K562 (cell line): ENCODE measurements around the gene TRIO. TPM values are rescaled to one million over a fixed set of nuclear protein-coding genes. Genes with fewer than 3 reads are reported as not detected.
A peak's percentile ranks its signal among the peaks of the same experiment; 100 is the strongest.

Experiments
- ATAC-seq: fragments of 200-7000 bp; cut with Tn5 transposase; 3 replicates; pipeline ENCODE4 v1.9.1; 2020; ENCODE audit warnings: moderate library complexity
- BruUV-seq: library from RNA; stranded (reverse); fragments of 400-500 nt; replicated peaks from 2 replicates; lab custom pipeline; 2021; lab: Mats Ljungman, UMichigan
- CTCF ChIA-PET: fragments of 300-600 bp; formaldehyde crosslinking; extraction: SDS; loops from one replicate; lab custom pipeline; 2021; ENCODE audit warnings: low intra/inter-chr PET ratio; lab: Yijun Ruan, JAX
- POLR2A ChIA-PET: fragments of 300-600, 350-650 bp; sonication (Branson Sonifier 250); formaldehyde crosslinking; extraction: SDS; loops from one replicate; lab custom pipeline; 2021; ENCODE audit warnings: antibody characterized with exemption, inconsistent platforms; lab: Yijun Ruan, JAX
- DNase-seq, 4 experiments: peaks; one replicate each; pipeline versions ENCODE4 v3.0.0 to v3.0.0-alpha.2; 2011 to 2018; ENCODE audit warnings: low spot score in 3 of 4, mixed read lengths in 3 of 4; ENCODE audit errors: extremely low read depth in 1 of 4
- FAIRE-seq: peaks from 2 replicates; lab custom pipeline; 2011; peaks lifted over from hg19 to GRCh38; lab: Jason Lieb, UNC
- H2AFZ ChIP-seq: 2 replicates; pipeline ENCODE4 v1.6.0; 2011; ENCODE audit warnings: low read depth, low read length, control low read depth, inconsistent platforms
- H3K27ac ChIP-seq: fragments of 200-600 bp; 3 replicates; pipeline ENCODE4 v1.8.0; 2011; ENCODE audit warnings: low read depth, mild to moderate bottlenecking, control low read depth, inconsistent platforms, low read length, moderate library complexity, mixed read lengths; ENCODE audit errors: extremely low read depth
- H3K27me3 ChIP-seq, 2 experiments: fragments of 300-600 bp in 1 of 2; 2 replicates in 1 of 2; 3 replicates in 1 of 2; pipeline versions ENCODE4 v1.6.0 to v1.8.0; 2011; ENCODE audit warnings: inconsistent platforms in 2 of 2, low read length in 2 of 2, mild to moderate bottlenecking in 1 of 2, mixed read lengths in 1 of 2, moderate library complexity in 1 of 2; ENCODE audit not compliant: control insufficient read depth in 2 of 2, insufficient read depth in 2 of 2
- H3K36me3 ChIP-seq: fragments of 300-600 bp; 3 replicates; pipeline ENCODE4 v1.8.0; 2011; ENCODE audit warnings: mild to moderate bottlenecking, low read length, inconsistent platforms; ENCODE audit not compliant: control insufficient read depth, insufficient read depth
- H3K4me1 ChIP-seq, 2 experiments: fragments of 200-600 bp in 1 of 2; replicated peaks in 1 of 2; 2 replicates in 1 of 2; 3 replicates in 1 of 2; pipeline versions ENCODE4 v1.5.1 to v1.8.0; 2011; ENCODE audit warnings: inconsistent platforms in 2 of 2, low read length in 2 of 2, mild to moderate bottlenecking in 1 of 2, mixed read lengths in 1 of 2, moderate library complexity in 1 of 2; ENCODE audit not compliant: control insufficient read depth in 2 of 2, insufficient read depth in 2 of 2
- H3K4me2 ChIP-seq: 2 replicates; pipeline ENCODE4 v1.6.1; 2011; ENCODE audit warnings: low read length, control low read depth, inconsistent platforms, mixed read lengths; ENCODE audit not compliant: insufficient read depth
- H3K4me3 ChIP-seq: fragments of 200-600 bp; sonication (generic), shearing (Covaris generic); 2 replicates; pipeline ENCODE4 v1.5.1; 2016; ENCODE audit warnings: control low read depth, inconsistent platforms
- H3K79me2 ChIP-seq: fragments of 200-600 bp; 3 replicates; pipeline ENCODE4 v1.8.0; 2011; ENCODE audit warnings: low read length, inconsistent platforms; ENCODE audit not compliant: control insufficient read depth, insufficient read depth
- H3K9ac ChIP-seq, 2 experiments: 2 replicates each; pipeline versions ENCODE4 v1.6.0 to v1.6.1; 2011; ENCODE audit warnings: low read depth in 2 of 2, low read length in 2 of 2, control low read depth in 1 of 2, inconsistent platforms in 1 of 2, mild to moderate bottlenecking in 1 of 2, mixed read lengths in 1 of 2; ENCODE audit not compliant: insufficient read depth in 1 of 2
- H3K9me1 ChIP-seq: one replicate; pipeline ENCODE4 v1.6.0; 2011; ENCODE audit warnings: inconsistent platforms, mild to moderate bottlenecking, low read length, moderate library complexity; ENCODE audit not compliant: control insufficient read depth, insufficient read depth
- H3K9me3 ChIP-seq: replicated peaks from 2 replicates; pipeline ENCODE4 v1.5.1; 2011; ENCODE audit warnings: low read depth, low read length, inconsistent platforms; ENCODE audit not compliant: control insufficient read depth, insufficient read depth
- H4K20me1 ChIP-seq: replicated peaks from 2 replicates; pipeline ENCODE4 v1.6.1; 2011; ENCODE audit warnings: low read length, inconsistent platforms, mixed read lengths; ENCODE audit not compliant: control insufficient read depth, insufficient read depth
- CEBPB ChIP-seq: fragments of 450-650 bp; IDR thresholded peaks from 2 replicates; pipeline ENCODE4 v1.6.1; 2016; ENCODE audit warnings: missing genetic modification characterization, missing compliant biosample characterization
- ESRRB ChIP-seq: fragments of 250-450 bp; sonication (Bioruptor Pico); IDR thresholded peaks from 2 replicates; pipeline ENCODE4 v1.5.0; 2020; ENCODE audit warnings: mild to moderate bottlenecking, moderate library complexity, borderline replicate concordance
- JUND ChIP-seq, 2 experiments: IDR thresholded peaks; 2 replicates in 1 of 2; 3 replicates in 1 of 2; pipeline ENCODE4 v1.6.1; 2011; ENCODE audit warnings: borderline replicate concordance in 2 of 2, low read depth in 2 of 2, low read length in 2 of 2, improper control_type of control experiment in 1 of 2, missing biosample characterization in 1 of 2, missing genetic modification characterization in 1 of 2, missing genetic modification reagents in 1 of 2
- KHSRP ChIP-seq: fragments of 450-650 bp; IDR thresholded peaks from 2 replicates; pipeline ENCODE4 v1.6.1; 2017
- MCM2 ChIP-seq: fragments of 450-650 bp; IDR thresholded peaks from 2 replicates; pipeline ENCODE4 v1.6.1; 2017; ENCODE audit warnings: low read depth, mild to moderate bottlenecking
- NFATC3 ChIP-seq: fragments of 450-650 bp; IDR thresholded peaks from 2 replicates; pipeline ENCODE4 v1.6.1; 2017; ENCODE audit warnings: mild to moderate bottlenecking
- TEAD1 ChIP-seq, 2 experiments: fragments of 450-650 bp in 1 of 2; sonication (generic) in 1 of 2; formaldehyde crosslinking; IDR thresholded peaks; 2 replicates each; pipeline versions ENCODE4 v1.4.0 to v1.8.0; 2020 to 2022; ENCODE audit warnings: mild to moderate bottlenecking in 2 of 2, missing genetic modification reagents in 1 of 2
- TSC22D4 ChIP-seq: fragments of 450-650 bp; IDR thresholded peaks from 2 replicates; pipeline ENCODE4 v1.6.1; 2016; ENCODE audit warnings: missing genetic modification characterization, missing biosample characterization, control low read depth
- ZC3H8 ChIP-seq: fragments of 450-650 bp; IDR thresholded peaks from 2 replicates; pipeline ENCODE4 v1.6.1; 2017
- ZNF239 ChIP-seq: fragments of 250-450 bp; sonication (Bioruptor Pico); IDR thresholded peaks from 2 replicates; pipeline ENCODE4 v1.4.0; 2020; ENCODE audit warnings: mild to moderate bottlenecking
- ZNF436 ChIP-seq: fragments of 250-450, 450-650 bp; sonication (Bioruptor Pico); formaldehyde crosslinking; IDR thresholded peaks from 2 replicates; pipeline ENCODE4 v1.7.0; 2020; ENCODE audit warnings: mild to moderate bottlenecking
- ZNF75A ChIP-seq: fragments of 450-650 bp; formaldehyde crosslinking; IDR thresholded peaks from 2 replicates; pipeline ENCODE4 v1.4.0; 2020; ENCODE audit warnings: mild to moderate bottlenecking
- WGBS: fragments of 100-300 bp; shearing (Covaris generic); methylation state at CpG from one replicate; pipeline ENCODE4 v1.1.6; 2016; ENCODE audit warnings: low coverage, mixed read lengths; ENCODE audit not compliant: insufficient coverage; ENCODE audit errors: missing lambda C conversion rate; 5-methylcytosine and 5-hydroxymethylcytosine counted together
- in situ Hi-C: fragments of 300-500 bp; cut with MboI; formaldehyde crosslinking; loops from 4 replicates; pipeline ENCODE4 v1.15.0; 2018; ENCODE audit warnings: inconsistent platforms, mixed read lengths
- intact Hi-C: fragments of 100-400 bp; cut with micrococcal nuclease; formaldehyde crosslinking; loops from 2 replicates; pipeline ENCODE4 v1.14.2; 2022
- polyA plus RNA-seq, 8 experiments: library from polyadenylated mRNA; depleted of rRNA in 4 of 8; stranded (reverse) in 5 of 8; unstranded in 3 of 8; fragments of >200 nt; fragmentation: Nextera tagmentation in 2 of 8; fragmentation: Illumina TruSeq in 1 of 8; extraction: Ambion mirVana in 2 of 8; extraction: Trizol in 1 of 8; gene quantifications; 2 replicates each; pipeline versions ENCODE4 v1.2.1 to v1.2.3, GENCODE V29; 2011 to 2014; ENCODE audit warnings: inconsistent platforms in 1 of 8, missing spikeins in 1 of 8
- total RNA-seq, 7 experiments: library from RNA; depleted of rRNA in 6 of 7; stranded (reverse); fragments of >200 nt in 6 of 7; fragmentation: Illumina TruSeq in 2 of 7; extraction: Trizol in 2 of 7; gene quantifications; 2 replicates each; pipeline versions ENCODE4 v1.2.1 to v1.2.3, GENCODE V29; 2011 to 2021; ENCODE audit warnings: low replicate concordance in 1 of 7
- TF ChIP-seq, protein P1 (sequence below): IDR thresholded peaks from 2 replicates; pipeline ENCODE4 v1.6.1; 2014; ENCODE audit warnings: antibody characterized with exemption
- TF ChIP-seq, protein P2 (sequence below), 3 experiments: fragments of 200-800 bp in 1 of 3; fragments of 250-450 bp in 1 of 3; fragments of 450-650 bp in 1 of 3; sonication (Bioruptor Pico) in 1 of 3; sonication (Bioruptor generic) in 1 of 3; formaldehyde crosslinking in 1 of 3; IDR thresholded peaks; 2 replicates each; pipeline versions ENCODE4 v1.6.1 to v1.8.0; 2016 to 2022; ENCODE audit warnings: mild to moderate bottlenecking in 2 of 3, missing genetic modification characterization in 2 of 3, missing compliant biosample characterization in 1 of 3, moderate library complexity in 1 of 3
- TF ChIP-seq, protein P3 (sequence below): sonication (generic); IDR thresholded peaks from 2 replicates; pipeline ENCODE4 v1.6.1; 2016
- TF ChIP-seq, protein P4 (sequence below), 2 experiments: fragments of 450-650 bp in 1 of 2; sonication (generic) in 1 of 2; formaldehyde crosslinking in 1 of 2; IDR thresholded peaks in 1 of 2; conservative IDR thresholded peaks in 1 of 2; 2 replicates each; pipeline versions ENCODE4 v1.6.1 to v1.8.1; 2016 to 2023; ENCODE audit warnings: mild to moderate bottlenecking in 2 of 2, moderate library complexity in 2 of 2, inconsistent platforms in 1 of 2, missing genetic modification reagents in 1 of 2

The TRIO gene
- total and polyA plus RNA-seq, 9 of the 15 experiments (the other 6 are each of a cell fraction or from before 2014, with no cell fraction given): 0.24 to 5.0 (median 1.1) TPM

DNA sequence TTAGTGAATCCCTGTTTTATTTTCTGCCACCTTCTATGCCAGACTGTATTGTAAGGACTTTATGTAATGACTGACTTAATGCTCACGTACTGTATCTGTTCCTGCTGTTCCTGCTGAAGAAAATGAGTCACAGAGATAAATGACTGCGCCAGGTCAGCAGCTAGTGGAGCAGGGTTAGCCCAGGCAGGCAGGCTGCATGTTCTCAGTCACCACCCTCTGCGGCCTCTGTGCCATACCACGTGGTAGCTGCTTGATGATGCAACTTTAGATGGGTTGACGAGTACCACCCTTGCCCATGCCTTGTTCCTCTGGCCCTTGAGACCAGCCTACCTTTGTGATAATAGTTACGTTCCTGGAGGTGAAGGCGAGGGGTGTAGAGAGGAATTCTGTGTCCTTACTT, 161.9 kb downstream of the TRIO start:
- POLR2A ChIA-PET: interaction anchor here (0.7 to 0.8 kb wide), 2 partner anchors 12 to 264 kb away, joined by 3 read pairs; no protein-coding TSS in a partner anchor
- Histone ChIP-seq H2AFZ (no peak overlapping the region), H3K79me2 (no peaks in the 10 kb centered on the region), H3K9me1 (no peaks in the 10 kb centered on the region), H3K4me3 (no peak overlapping the region), H4K20me1 (no peaks in the 10 kb centered on the region), H3K4me1 (no peaks in the 10 kb centered on the region), H3K36me3 (no peaks in the 10 kb centered on the region), H3K9ac (no peak overlapping the region), H3K27me3 (peaks cover 2% of the 10 kb centered on the region in 2 experiments; a peak in 3 of 5 replicates), H3K4me2 (no peak overlapping the region), H3K9me3 (no peaks in the 10 kb centered on the region), H3K27ac (no peak overlapping the region)
- ATAC-seq (peak; percentile 73), FAIRE-seq (no peak), DNase-seq (peak in 2 of 4 experiments; percentile 14 to 16)
- CTCF ChIA-PET: no interaction called here
- in situ Hi-C loops: no loop called here
- 4% methylated on average over 7 of the region's 7 CpGs for WGBS
- no TSS peak for BruUV-seq
- intact Hi-C loops: no loop called here
- no peak for TF ChIP-seq ESRRB (CRISPR knock-in tag)
- TF ChIP-seq ZNF239 (CRISPR knock-in tag): no peak
- no peak for TF ChIP-seq TSC22D4 (tag)
- no peak for TF ChIP-seq MCM2
- TF ChIP-seq KHSRP: no peak
- TF ChIP-seq ZNF75A (CRISPR knock-in tag): no peak
- TF ChIP-seq, protein P1, sequence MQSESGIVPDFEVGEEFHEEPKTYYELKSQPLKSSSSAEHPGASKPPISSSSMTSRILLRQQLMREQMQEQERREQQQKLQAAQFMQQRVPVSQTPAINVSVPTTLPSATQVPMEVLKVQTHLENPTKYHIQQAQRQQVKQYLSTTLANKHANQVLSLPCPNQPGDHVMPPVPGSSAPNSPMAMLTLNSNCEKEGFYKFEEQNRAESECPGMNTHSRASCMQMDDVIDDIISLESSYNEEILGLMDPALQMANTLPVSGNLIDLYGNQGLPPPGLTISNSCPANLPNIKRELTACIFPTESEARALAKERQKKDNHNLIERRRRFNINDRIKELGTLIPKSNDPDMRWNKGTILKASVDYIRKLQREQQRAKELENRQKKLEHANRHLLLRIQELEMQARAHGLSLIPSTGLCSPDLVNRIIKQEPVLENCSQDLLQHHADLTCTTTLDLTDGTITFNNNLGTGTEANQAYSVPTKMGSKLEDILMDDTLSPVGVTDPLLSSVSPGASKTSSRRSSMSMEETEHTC: no peak
- TF ChIP-seq, protein P2, sequence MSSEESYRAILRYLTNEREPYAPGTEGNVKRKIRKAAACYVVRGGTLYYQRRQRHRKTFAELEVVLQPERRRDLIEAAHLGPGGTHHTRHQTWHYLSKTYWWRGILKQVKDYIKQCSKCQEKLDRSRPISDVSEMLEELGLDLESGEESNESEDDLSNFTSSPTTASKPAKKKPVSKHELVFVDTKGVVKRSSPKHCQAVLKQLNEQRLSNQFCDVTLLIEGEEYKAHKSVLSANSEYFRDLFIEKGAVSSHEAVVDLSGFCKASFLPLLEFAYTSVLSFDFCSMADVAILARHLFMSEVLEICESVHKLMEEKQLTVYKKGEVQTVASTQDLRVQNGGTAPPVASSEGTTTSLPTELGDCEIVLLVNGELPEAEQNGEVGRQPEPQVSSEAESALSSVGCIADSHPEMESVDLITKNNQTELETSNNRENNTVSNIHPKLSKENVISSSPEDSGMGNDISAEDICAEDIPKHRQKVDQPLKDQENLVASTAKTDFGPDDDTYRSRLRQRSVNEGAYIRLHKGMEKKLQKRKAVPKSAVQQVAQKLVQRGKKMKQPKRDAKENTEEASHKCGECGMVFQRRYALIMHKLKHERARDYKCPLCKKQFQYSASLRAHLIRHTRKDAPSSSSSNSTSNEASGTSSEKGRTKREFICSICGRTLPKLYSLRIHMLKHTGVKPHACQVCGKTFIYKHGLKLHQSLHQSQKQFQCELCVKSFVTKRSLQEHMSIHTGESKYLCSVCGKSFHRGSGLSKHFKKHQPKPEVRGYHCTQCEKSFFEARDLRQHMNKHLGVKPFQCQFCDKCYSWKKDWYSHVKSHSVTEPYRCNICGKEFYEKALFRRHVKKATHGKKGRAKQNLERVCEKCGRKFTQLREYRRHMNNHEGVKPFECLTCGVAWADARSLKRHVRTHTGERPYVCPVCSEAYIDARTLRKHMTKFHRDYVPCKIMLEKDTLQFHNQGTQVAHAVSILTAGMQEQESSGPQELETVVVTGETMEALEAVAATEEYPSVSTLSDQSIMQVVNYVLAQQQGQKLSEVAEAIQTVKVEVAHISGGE (CRISPR knock-in tag; IDR thresholded peaks at IDR 0.05): no peak
- TF ChIP-seq ZNF436: no peak
- TF ChIP-seq TEAD1 (CRISPR knock-in tag; IDR thresholded peaks at IDR 0.05): no peak
- TF ChIP-seq, protein P3, sequence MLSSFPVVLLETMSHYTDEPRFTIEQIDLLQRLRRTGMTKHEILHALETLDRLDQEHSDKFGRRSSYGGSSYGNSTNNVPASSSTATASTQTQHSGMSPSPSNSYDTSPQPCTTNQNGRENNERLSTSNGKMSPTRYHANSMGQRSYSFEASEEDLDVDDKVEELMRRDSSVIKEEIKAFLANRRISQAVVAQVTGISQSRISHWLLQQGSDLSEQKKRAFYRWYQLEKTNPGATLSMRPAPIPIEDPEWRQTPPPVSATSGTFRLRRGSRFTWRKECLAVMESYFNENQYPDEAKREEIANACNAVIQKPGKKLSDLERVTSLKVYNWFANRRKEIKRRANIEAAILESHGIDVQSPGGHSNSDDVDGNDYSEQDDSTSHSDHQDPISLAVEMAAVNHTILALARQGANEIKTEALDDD: peak; percentile 24; the same call in 1 of the 2 replicates
- TF ChIP-seq JUND (IDR thresholded peaks at IDR 0.05; ENCODE audit: borderline replicate concordance, low read depth, low read length): no peak; the same call in 1 of the 2 replicates
- TF ChIP-seq JUND (tag; IDR thresholded peaks at IDR 0.05; ENCODE audit: borderline replicate concordance, low read depth, low read length): peak; percentile 71; the same call in 1 of the 3 replicates
- peak; percentile 72 for TF ChIP-seq CEBPB (tag)
- TF ChIP-seq NFATC3: no peak
- TF ChIP-seq, protein P4, sequence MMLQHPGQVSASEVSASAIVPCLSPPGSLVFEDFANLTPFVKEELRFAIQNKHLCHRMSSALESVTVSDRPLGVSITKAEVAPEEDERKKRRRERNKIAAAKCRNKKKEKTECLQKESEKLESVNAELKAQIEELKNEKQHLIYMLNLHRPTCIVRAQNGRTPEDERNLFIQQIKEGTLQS (IDR thresholded peaks at IDR 0.05): peak; percentile 90
- TF ChIP-seq, protein P4 (CRISPR knock-in tag; conservative IDR thresholded peaks at IDR 0.05): peak; percentile 64; the same call in 1 of the 2 replicates
- TF ChIP-seq ZC3H8: no peak
